H1 (cell line): ENCODE results near the gene EPHA2. TPM values are rescaled to one million over a fixed set of nuclear protein-coding genes. Genes with fewer than 3 reads are reported as not detected.

Experiments used
- CTCF ChIA-PET: fragments of 300-600 bp; sonication (Branson Sonifier 250); formaldehyde crosslinking; loops from one replicate; lab custom pipeline; 2021; ENCODE audit not compliant: partially characterized antibody; lab: Charles Lee
- POLR2A ChIA-PET: fragments of 300-600 bp; sonication (Branson Sonifier 250); formaldehyde crosslinking; loops from one replicate; lab custom pipeline; 2021; ENCODE audit warnings: inconsistent platforms; ENCODE audit not compliant: partially characterized antibody; lab: Charles Lee
- DNase-seq, 2 experiments: peaks; one replicate each; pipeline versions ENCODE4 v3.0.0 to v3.0.0-alpha.2; 2010 to 2022; ENCODE audit warnings: low spot score in 2 of 2, low read depth in 1 of 2, mixed read lengths in 1 of 2
- FAIRE-seq: peaks from 2 replicates; lab custom pipeline; 2011; peaks lifted over from hg19 to GRCh38; lab: Jason Lieb, UNC
- H2AFZ ChIP-seq: 2 replicates; pipeline ENCODE4 v1.8.1; 2012; ENCODE audit warnings: low read length, inconsistent platforms
- H2AK5ac ChIP-seq: 2 replicates; pipeline ENCODE4 v1.6.1; 2013; ENCODE audit warnings: low read depth, low read length
- H2BK120ac ChIP-seq: replicated peaks from 2 replicates; pipeline ENCODE3; 2013; ENCODE audit warnings: low read depth, low read length, inconsistent platforms
- H2BK12ac ChIP-seq: 2 replicates; pipeline ENCODE4 v1.6.1; 2013; ENCODE audit warnings: low read depth, low read length
- H2BK15ac ChIP-seq: 2 replicates; pipeline ENCODE4 v1.6.1; 2013; ENCODE audit warnings: low read length
- H2BK20ac ChIP-seq: 2 replicates; pipeline ENCODE4 v1.6.1; 2013; ENCODE audit warnings: low read length
- H2BK5ac ChIP-seq: 2 replicates; pipeline ENCODE4 v1.6.1; 2013; ENCODE audit warnings: low read depth, low read length
- H3K14ac ChIP-seq: 2 replicates; pipeline ENCODE4 v1.6.1; 2013; ENCODE audit warnings: inconsistent platforms; ENCODE audit not compliant: insufficient read length
- H3K18ac ChIP-seq: 2 replicates; pipeline ENCODE4 v1.6.1; 2013; ENCODE audit warnings: low read length; ENCODE audit errors: extremely low read depth
- H3K23ac ChIP-seq: 2 replicates; pipeline ENCODE4 v1.6.1; 2013; ENCODE audit warnings: inconsistent platforms; ENCODE audit not compliant: insufficient read length
- H3K23me2 ChIP-seq: 2 replicates; pipeline ENCODE4 v1.6.1; 2013; ENCODE audit warnings: low read depth, low read length
- H3K27ac ChIP-seq: 2 replicates; pipeline ENCODE4 v1.6.1; 2011; ENCODE audit warnings: low read depth, low read length, inconsistent platforms
- H3K27me3 ChIP-seq, 4 experiments: replicated peaks in 1 of 4; 1 replicate in 1 of 4; 2 replicates in 3 of 4; pipeline versions ENCODE4 v1.6.1 to v1.8.1; 2011 to 2013; ENCODE audit warnings: low read length in 3 of 4, mild to moderate bottlenecking in 3 of 4, inconsistent platforms in 2 of 4, mixed read lengths in 2 of 4, moderate library complexity in 1 of 4; ENCODE audit not compliant: control insufficient read depth in 3 of 4, insufficient read depth in 3 of 4; ENCODE audit errors: extremely low read depth in 1 of 4
- H3K36me3 ChIP-seq, 4 experiments: 2 replicates each; pipeline versions ENCODE4 v1.6.1 to v1.8.1; 2011 to 2013; ENCODE audit warnings: mild to moderate bottlenecking in 4 of 4, low read length in 3 of 4, moderate library complexity in 2 of 4, control low read depth in 1 of 4, inconsistent platforms in 1 of 4; ENCODE audit not compliant: insufficient read depth in 4 of 4, control insufficient read depth in 2 of 4
- H3K4ac ChIP-seq: replicated peaks from 2 replicates; pipeline ENCODE3; 2013; ENCODE audit warnings: low read length, low read depth, mixed read lengths, inconsistent platforms; ENCODE audit not compliant: insufficient read length
- H3K4me1 ChIP-seq, 4 experiments: replicated peaks in 1 of 4; 1 replicate in 1 of 4; 2 replicates in 3 of 4; pipeline versions ENCODE4 v1.6.1 to v1.8.1; 2011 to 2013; ENCODE audit warnings: low read length in 3 of 4, inconsistent platforms in 2 of 4, mixed read lengths in 1 of 4; ENCODE audit not compliant: insufficient read depth in 4 of 4, control insufficient read depth in 3 of 4
- H3K4me2 ChIP-seq, 2 experiments: 2 replicates each; pipeline versions ENCODE4 v1.6.1 to v1.8.1; 2011 to 2013; ENCODE audit warnings: low read depth in 2 of 2, low read length in 2 of 2, control low read depth in 1 of 2, inconsistent platforms in 1 of 2, mild to moderate bottlenecking in 1 of 2; ENCODE audit not compliant: insufficient read depth in 1 of 2
- H3K4me3 ChIP-seq, 4 experiments: fragments of 200-600, 300-600 bp in 1 of 4; sonication (generic), shearing (Covaris generic), sonication (Bioruptor Twin) in 1 of 4; 2 replicates each; pipeline versions ENCODE4 v1.5.1 to v1.8.1; 2011 to 2016; ENCODE audit warnings: low read length in 4 of 4, low read depth in 3 of 4, control low read depth in 2 of 4, inconsistent platforms in 2 of 4, mild to moderate bottlenecking in 2 of 4, mixed read lengths in 1 of 4, moderate library complexity in 1 of 4; ENCODE audit not compliant: insufficient read depth in 2 of 4; ENCODE audit errors: extremely low read depth in 1 of 4
- H3K56ac ChIP-seq: replicated peaks from 2 replicates; pipeline ENCODE3; 2013; ENCODE audit warnings: low read depth, mild to moderate bottlenecking, mixed read lengths, low read length, inconsistent platforms; ENCODE audit not compliant: insufficient read length
- H3K79me1 ChIP-seq: 2 replicates; pipeline ENCODE4 v1.6.1; 2013; ENCODE audit warnings: low read depth, low read length, control low read depth
- H3K79me2 ChIP-seq, 2 experiments: 2 replicates each; pipeline versions ENCODE4 v1.6.1 to v1.8.1; 2012 to 2013; ENCODE audit warnings: low read length in 2 of 2, mild to moderate bottlenecking in 2 of 2, inconsistent platforms in 1 of 2; ENCODE audit not compliant: insufficient read depth in 2 of 2, control insufficient read depth in 1 of 2
- H3K9ac ChIP-seq, 4 experiments: replicated peaks in 1 of 4; 1 replicate in 1 of 4; 2 replicates in 3 of 4; pipeline versions ENCODE4 v1.6.1 to v1.8.1; 2011 to 2013; ENCODE audit warnings: low read depth in 3 of 4, low read length in 3 of 4, control low read depth in 2 of 4, mild to moderate bottlenecking in 2 of 4, moderate library complexity in 2 of 4, inconsistent platforms in 1 of 4; ENCODE audit errors: extremely low read depth in 1 of 4
- H3K9me3 ChIP-seq, 2 experiments: 2 replicates each; pipeline versions ENCODE4 v1.6.1 to v1.8.1; 2012 to 2013; ENCODE audit warnings: mild to moderate bottlenecking in 2 of 2, moderate library complexity in 2 of 2, control low read depth in 1 of 2, inconsistent platforms in 1 of 2, low read depth in 1 of 2, low read length in 1 of 2, mixed read lengths in 1 of 2; ENCODE audit not compliant: insufficient read depth in 2 of 2
- H4K20me1 ChIP-seq, 2 experiments: replicated peaks in 1 of 2; 2 replicates each; pipeline versions ENCODE3 to v1.8.1; 2011 to 2013; ENCODE audit warnings: inconsistent platforms in 2 of 2, low read length in 2 of 2, mild to moderate bottlenecking in 1 of 2; ENCODE audit not compliant: insufficient read depth in 2 of 2, control insufficient read depth in 1 of 2
- H4K5ac ChIP-seq: 2 replicates; pipeline ENCODE4 v1.6.1; 2013; ENCODE audit warnings: low read length, low read depth, mixed read lengths, inconsistent platforms; ENCODE audit not compliant: insufficient read length
- H4K8ac ChIP-seq: 2 replicates; pipeline ENCODE4 v1.8.0; 2013; ENCODE audit warnings: mild to moderate bottlenecking, moderate library complexity, low read length, inconsistent platforms; ENCODE audit not compliant: insufficient read depth; ENCODE audit errors: extremely low read depth
- H4K91ac ChIP-seq: replicated peaks from 2 replicates; pipeline ENCODE3; 2013; ENCODE audit warnings: low read length, mixed read lengths, inconsistent platforms; ENCODE audit not compliant: insufficient read length
- ATF3 ChIP-seq: IDR thresholded peaks from 2 replicates; pipeline ENCODE4 v1.6.1; 2011; ENCODE audit warnings: low read depth, mild to moderate bottlenecking, low read length; ENCODE audit not compliant: insufficient read depth
- BACH1 ChIP-seq: IDR thresholded peaks from 2 replicates; pipeline ENCODE4 v1.6.1; 2012; ENCODE audit warnings: low read length, improper control_type of control experiment
- BCL11A ChIP-seq, 2 experiments: IDR thresholded peaks; one replicate each; pipeline ENCODE4 v1.6.1; 2011; ENCODE audit warnings: low read depth in 2 of 2, low read length in 2 of 2, mild to moderate bottlenecking in 2 of 2
- CBX5 ChIP-seq: fragments of 300-800, 300-1000 bp; sonication (generic); IDR thresholded peaks from 2 replicates; pipeline ENCODE4 v1.7.1; 2016; ENCODE audit warnings: antibody characterized with exemption, low read length, low read depth
- CBX8 ChIP-seq: fragments of 300-800, 300-1000 bp; sonication (generic); IDR thresholded peaks from 2 replicates; pipeline ENCODE4 v1.7.1; 2016; ENCODE audit warnings: low read depth, low read length, borderline replicate concordance
- EGR1 ChIP-seq: IDR thresholded peaks from 2 replicates; pipeline ENCODE4 v1.6.1; 2011; ENCODE audit warnings: low read depth, low read length, borderline replicate concordance
- GTF2F1 ChIP-seq: IDR thresholded peaks from 2 replicates; pipeline ENCODE4 v1.6.1; 2012; ENCODE audit warnings: low read depth, low read length, improper control_type of control experiment, borderline replicate concordance
- MAFK ChIP-seq: IDR thresholded peaks from 2 replicates; pipeline ENCODE4 v1.6.1; 2012; ENCODE audit warnings: low read depth, mild to moderate bottlenecking, improper control_type of control experiment, low read length
- POLR2AphosphoS5 ChIP-seq: IDR thresholded peaks from 2 replicates; pipeline ENCODE4 v1.6.1; 2011; ENCODE audit warnings: low read depth, low read length
- RFX5 ChIP-seq: IDR thresholded peaks from 2 replicates; pipeline ENCODE4 v1.6.1; 2011; ENCODE audit warnings: low read depth, low read length, improper control_type of control experiment, borderline replicate concordance
- SIX5 ChIP-seq: IDR thresholded peaks from 2 replicates; pipeline ENCODE4 v1.6.1; 2011; ENCODE audit warnings: mild to moderate bottlenecking, low read depth, low read length
- SP1 ChIP-seq: IDR thresholded peaks from 2 replicates; pipeline ENCODE4 v1.6.1; 2011; ENCODE audit warnings: low read depth, low read length
- TCF12 ChIP-seq: IDR thresholded peaks from 2 replicates; pipeline ENCODE4 v1.6.1; 2011; ENCODE audit warnings: low read depth, mild to moderate bottlenecking, low read length
- WGBS, 2 experiments: shearing (Covaris generic) in 1 of 2; methylation state at CpG; one replicate each; pipeline versions ENCODE4 v1.1.6 to v1.1.7; 2013 to 2015; ENCODE audit warnings: low lambda C conversion rate in 2 of 2, mixed read lengths in 2 of 2, inconsistent platforms in 1 of 2, low coverage in 1 of 2, missing lambda C conversion rate in 1 of 2; ENCODE audit not compliant: insufficient replicate concordance in 2 of 2, insufficient coverage in 1 of 2, insufficient read length in 1 of 2; ENCODE audit errors: extremely low coverage in 1 of 2, missing lambda C conversion rate in 1 of 2; 5-methylcytosine and 5-hydroxymethylcytosine counted together
- polyA plus RNA-seq, 7 experiments: library from polyadenylated mRNA; depleted of rRNA in 3 of 7; stranded (reverse) in 5 of 7; unstranded in 2 of 7; fragments of >200 nt in 5 of 7; fragments of 200-250 nt in 2 of 7; gene quantifications; 1 replicate in 5 of 7; 2 replicates in 1 of 7; 4 replicates in 1 of 7; pipeline versions ENCODE4 v1.2.1 to v1.2.3, GENCODE V29; 2011 to 2013; ENCODE audit warnings: missing spikeins in 2 of 7, mixed read lengths in 2 of 7
- total RNA-seq: library from RNA; stranded (reverse); fragmentation: NEBNext Ultra II Directional; extraction: Animal tissue kit (Norgen Biotek cat#: 25700); gene quantifications from 2 replicates; pipeline ENCODE4 v1.2.1, GENCODE V29; 2021

Gene EPHA2
- total and polyA plus RNA-seq, 2 of the 8 experiments (the other 6 are each of a cell fraction or from before 2014, with no cell fraction given), result 26.8 to 33.6 TPM

DNA sequence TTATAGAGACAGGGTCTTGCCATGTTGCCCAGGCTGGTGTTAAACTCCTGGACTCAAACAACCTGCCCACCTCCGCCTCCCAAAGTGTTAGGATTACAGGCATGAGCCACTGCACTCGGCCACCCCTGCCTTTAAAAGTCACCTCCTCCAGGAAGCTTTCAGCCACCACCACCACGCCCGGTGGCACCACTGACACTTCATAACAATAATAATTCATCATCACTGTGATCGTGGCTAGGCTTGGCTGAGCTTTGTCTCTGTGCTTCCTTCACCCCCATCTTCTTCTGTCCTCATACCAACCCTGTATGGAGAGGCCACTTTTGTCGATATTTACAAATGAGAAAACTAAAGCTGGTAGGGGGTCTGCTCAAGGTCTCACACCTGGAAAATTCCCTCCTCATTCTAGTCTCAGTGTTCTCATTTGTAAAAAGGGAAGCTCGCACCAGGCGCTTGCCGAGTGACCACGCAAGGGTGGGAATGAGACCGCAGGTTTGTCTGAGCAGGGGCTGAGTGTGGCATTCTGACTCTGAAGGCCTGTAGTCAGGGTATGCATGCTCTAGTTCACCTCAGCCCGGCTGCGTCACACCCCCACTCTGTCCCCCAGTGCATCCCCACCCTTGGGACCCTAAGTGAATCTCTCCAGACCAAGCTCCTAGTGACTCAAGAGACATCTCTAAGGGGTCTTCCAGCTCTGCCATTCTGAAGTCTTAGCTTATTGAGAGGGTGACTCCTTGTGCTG is 12.9 kb upstream of the EPHA2 start:
- Histone ChIP-seq H3K9ac (no peak overlapping the region), H2AK5ac (no peak overlapping the region), H3K56ac (no peak overlapping the region), H3K4me2 (peak overlapping the region in 1 of 2 experiments; percentile 59; a peak in 2 of 4 replicates), H3K23me2 (peaks cover 4% of the 10 kb centered on the region; the same call in 1 of the 2 replicates), H3K79me1 (no peaks in the 10 kb centered on the region), H3K4ac (no peak overlapping the region), H2BK120ac (no peak overlapping the region), H3K4me1 (peaks cover 4 to 24% (median 13%) of the 10 kb centered on the region in 4 experiments), H3K14ac (no peak overlapping the region), H2BK20ac (peak overlapping the region; percentile 80; the same call in 1 of the 2 replicates), H3K27me3 (no peaks in the 10 kb centered on the region; a peak in 2 of 7 replicates), H4K20me1 (no peaks in the 10 kb centered on the region), H3K27ac (no peak overlapping the region), H4K8ac (no peak overlapping the region), H3K36me3 (no peaks in the 10 kb centered on the region), H3K23ac (no peak overlapping the region), H3K79me2 (no peaks in the 10 kb centered on the region), H3K4me3 (no peak overlapping the region), H2BK12ac (peak overlapping the region; percentile 11; the same call in 1 of the 2 replicates), H2BK15ac (peak overlapping the region; percentile 83; the same call in 1 of the 2 replicates), H4K5ac (no peak overlapping the region), H3K18ac (no peak overlapping the region), H2BK5ac (no peak overlapping the region), H4K91ac (peak overlapping the region; percentile 14), H3K9me3 (no peaks in the 10 kb centered on the region), H2AFZ (no peak overlapping the region)
- 68% methylated on average over 13 of the region's 13 CpGs; no CpG with 5 or more reads in 1 of the 2 experiments for WGBS, 2 experiments
- ChIA-PET POLR2A (interaction anchor here (1.1 to 9.1 kb wide), 10 partner anchors 13 to 199 kb away, joined by 3 to 104 read pairs (median 4); partner anchors contain the start of genes EPHA2 and SZRD1), CTCF (interaction anchor here (0.6 to 2.5 kb wide), 13 partner anchors 12 to 791 kb away, joined by 3 to 20 read pairs (median 4); partner anchors contain the start of gene EPHA2)
- FAIRE-seq (no peak), DNase-seq (no peak)
- TF ChIP-seq RFX5, result no peak
- no peak for TF ChIP-seq CBX8
- no peak for TF ChIP-seq CBX5
- TF ChIP-seq SIX5, result no peak
- no peak for TF ChIP-seq MAFK
- TF ChIP-seq ATF3, result no peak
- no peak for TF ChIP-seq POLR2AphosphoS5
- no peak for TF ChIP-seq BCL11A (IDR thresholded peaks at IDR 0.05; ENCODE audit: low read depth in 2 of 2, low read length in 2 of 2)
- no peak for TF ChIP-seq BACH1
- TF ChIP-seq SP1, result no peak
- no peak for TF ChIP-seq TCF12
- TF ChIP-seq EGR1, result no peak
- TF ChIP-seq GTF2F1, result no peak
